Nephron progenitor cell (in vitro differentiated cells): ENCODE data around the gene DNAH8.

ENCODE experiments used
- DNase-seq: peaks from one replicate; pipeline ENCODE4 v3.0.0; 2021
- H3K27ac Mint-ChIP-seq: 2 replicates; pipeline ENCODE4 v1.8.0; 2021; ENCODE audit warnings: mild to moderate bottlenecking, moderate library complexity, mixed read lengths
- H3K27me3 Mint-ChIP-seq: 2 replicates; pipeline ENCODE4 v1.8.0; 2021; ENCODE audit warnings: mild to moderate bottlenecking, low read depth, mixed read lengths; ENCODE audit not compliant: poor library complexity
- H3K36me3 Mint-ChIP-seq: 2 replicates; pipeline ENCODE4 v1.8.0; 2021; ENCODE audit warnings: low read depth, mixed read lengths
- H3K4me1 Mint-ChIP-seq: 2 replicates; pipeline ENCODE4 v1.8.0; 2021; ENCODE audit warnings: mixed read lengths
- H3K4me3 Mint-ChIP-seq: 2 replicates; pipeline ENCODE4 v1.8.0; 2021; ENCODE audit warnings: mild to moderate bottlenecking, moderate library complexity, mixed read lengths
- H3K9me3 Mint-ChIP-seq: 2 replicates; pipeline ENCODE4 v1.8.0; 2021; ENCODE audit warnings: mild to moderate bottlenecking, moderate library complexity, mixed read lengths
- CTCF ChIP-seq: fragments of 200-600 bp; sonication (generic); IDR thresholded peaks from 2 replicates; pipeline ENCODE4 v1.5.0; 2021; ENCODE audit warnings: antibody characterized with exemption

DNAH8 gene

GRCh38 chr6:38760097-38760496 lies 45.0 kb downstream of the DNAH8 start:
- Mint-ChIP-seq H3K4me3 (no peak overlapping the region), H3K9me3 (peaks cover 21% of the 10 kb centered on the region), H3K36me3 (no peaks in the 10 kb centered on the region), H3K27me3 (peaks cover 5% of the 10 kb centered on the region), H3K4me1 (no peaks in the 10 kb centered on the region), H3K27ac (no peak overlapping the region)
- no peak for DNase-seq
- no peak for TF ChIP-seq CTCF

GRCh38 chr6:38762848-38763247 lies 47.7 kb downstream of the DNAH8 start:
- Mint-ChIP-seq H3K4me1 (no peaks in the 10 kb centered on the region), H3K36me3 (no peaks in the 10 kb centered on the region), H3K27me3 (peaks cover 12% of the 10 kb centered on the region), H3K4me3 (no peak overlapping the region), H3K27ac (no peak overlapping the region), H3K9me3 (peaks cover 18% of the 10 kb centered on the region)
- TF ChIP-seq CTCF: no peak
- DNase-seq: no peak

GRCh38 chr6:38767560-38767959 lies 52.4 kb downstream of the DNAH8 start:
- peaks cover 12% of the 10 kb centered on the region for H3K27me3 Mint-ChIP-seq
- no peak overlapping the region for H3K27ac Mint-ChIP-seq
- H3K9me3 Mint-ChIP-seq: no peaks in the 10 kb centered on the region
- H3K4me1 Mint-ChIP-seq: no peaks in the 10 kb centered on the region
- no peak for TF ChIP-seq CTCF
- no peak for DNase-seq
- H3K36me3 Mint-ChIP-seq: no peaks in the 10 kb centered on the region
- H3K4me3 Mint-ChIP-seq: no peak overlapping the region

- H3K27ac Mint-ChIP-seq: no peak overlapping the region
- no peak overlapping the region for H3K4me3 Mint-ChIP-seq
- no peak for TF ChIP-seq CTCF
- no peaks in the 10 kb centered on the region for H3K9me3 Mint-ChIP-seq
- peak; percentile 13 for DNase-seq
- no peaks in the 10 kb centered on the region for H3K27me3 Mint-ChIP-seq
- no peaks in the 10 kb centered on the region for H3K36me3 Mint-ChIP-seq
- H3K4me1 Mint-ChIP-seq: no peaks in the 10 kb centered on the region
Measured at GRCh38 chr6:38773338-38773737, 58.2 kb downstream of the DNAH8 start.

- Mint-ChIP-seq H3K4me1 (no peaks in the 10 kb centered on the region), H3K4me3 (no peak overlapping the region), H3K9me3 (no peaks in the 10 kb centered on the region), H3K27me3 (no peaks in the 10 kb centered on the region), H3K36me3 (no peaks in the 10 kb centered on the region), H3K27ac (no peak overlapping the region)
- no peak for TF ChIP-seq CTCF
- no peak for DNase-seq
Measured at GRCh38 chr6:38774929-38775707, 60.0 kb downstream of the DNAH8 start.

GRCh38 chr6:38775870-38776269 lies 60.8 kb downstream of the DNAH8 start:
- no peaks in the 10 kb centered on the region for H3K36me3 Mint-ChIP-seq
- no peaks in the 10 kb centered on the region for H3K4me1 Mint-ChIP-seq
- no peak overlapping the region for H3K27ac Mint-ChIP-seq
- no peak for TF ChIP-seq CTCF
- no peak overlapping the region for H3K4me3 Mint-ChIP-seq
- H3K27me3 Mint-ChIP-seq: no peaks in the 10 kb centered on the region
- DNase-seq: no peak
- H3K9me3 Mint-ChIP-seq: no peaks in the 10 kb centered on the region
